ENCODE results near the gene BCR. TPM values are rescaled to one million over a fixed set of nuclear protein-coding genes. Genes with fewer than 3 reads are reported as not detected.

The BCR gene
- total and polyA plus RNA-seq, 2 of the 8 experiments (the other 6 are each of a cell fraction or from before 2014, with no cell fraction given) = 66.7 to 130 TPM

GRCh38 chr22:23353004-23353403, 172.7 kb downstream of the BCR start:
- H3K9me3 ChIP-seq (ENCODE audit: insufficient read depth in 2 of 2, low read depth in 1 of 2, low read length in 1 of 2) = no peaks in the 10 kb centered on the region
- ChIA-PET CTCF (ENCODE audit: partially characterized antibody) (interaction anchor here (1.0 to 2.0 kb wide), 3 partner anchors 11 to 33 kb away, joined by 3 to 8 read pairs (median 4); no protein-coding TSS in a partner anchor), POLR2A (ENCODE audit: partially characterized antibody) (no interaction called here)
- no peaks in the 10 kb centered on the region for H3K23me2 ChIP-seq (ENCODE audit: low read depth, low read length)
- no peak overlapping the region for H2BK20ac ChIP-seq (ENCODE audit: low read length)
- H4K5ac ChIP-seq (ENCODE audit: insufficient read length, low read depth, low read length) = no peak overlapping the region
- no peak overlapping the region for H2BK15ac ChIP-seq (ENCODE audit: low read length)
- no peak overlapping the region for H2BK12ac ChIP-seq (ENCODE audit: low read depth, low read length)
- no peak for FAIRE-seq
- H3K4me2 ChIP-seq (ENCODE audit: insufficient read depth in 1 of 2, low read depth in 2 of 2, low read length in 2 of 2) = no peak overlapping the region
- H3K9ac ChIP-seq (replicated peaks in 1 of 4; ENCODE audit: extremely low read depth in 1 of 4, low read depth in 3 of 4, low read length in 3 of 4) = no peak overlapping the region
- H4K20me1 ChIP-seq (replicated peaks in 1 of 2; ENCODE audit: control insufficient read depth in 1 of 2, insufficient read depth in 2 of 2, low read length in 2 of 2) = no peaks in the 10 kb centered on the region
- H3K18ac ChIP-seq (ENCODE audit: extremely low read depth, low read length) = no peak overlapping the region
- H2AFZ ChIP-seq (ENCODE audit: low read length) = no peak overlapping the region
- H3K56ac ChIP-seq (replicated peaks; ENCODE audit: insufficient read length, low read depth, low read length) = no peak overlapping the region
- H3K27me3 ChIP-seq (replicated peaks in 1 of 4; ENCODE audit: control insufficient read depth in 3 of 4, extremely low read depth in 1 of 4, insufficient read depth in 3 of 4, low read length in 3 of 4) = peaks cover 5 to 32% (median 22%) of the 10 kb centered on the region in 4 experiments; a peak in 6 of 7 replicates
- DNase-seq (ENCODE audit: low read depth in 1 of 2, low spot score in 2 of 2) = no peak
- no peak overlapping the region for H4K91ac ChIP-seq (replicated peaks; ENCODE audit: insufficient read length, low read length)
- H3K79me2 ChIP-seq (ENCODE audit: control insufficient read depth in 1 of 2, insufficient read depth in 2 of 2, low read length in 2 of 2) = no peaks in the 10 kb centered on the region
- no peak overlapping the region for H3K4ac ChIP-seq (replicated peaks; ENCODE audit: insufficient read length, low read depth, low read length)
- H3K79me1 ChIP-seq (ENCODE audit: low read depth, low read length) = no peaks in the 10 kb centered on the region
- no peak overlapping the region for H3K27ac ChIP-seq (ENCODE audit: low read depth, low read length)
- no peak for TF ChIP-seq ASH2L (IDR thresholded peaks at IDR 0.05; ENCODE audit: low read length)
- no peak for TF ChIP-seq BACH1 (IDR thresholded peaks at IDR 0.05; ENCODE audit: low read length)
- TF ChIP-seq SUZ12 (IDR thresholded peaks at IDR 0.05; ENCODE audit: low read length) = no peak
- no peak for TF ChIP-seq FOSL1 (IDR thresholded peaks at IDR 0.05; ENCODE audit: insufficient read depth, low read depth, low read length)
- TF ChIP-seq RBBP5 (IDR thresholded peaks at IDR 0.05; ENCODE audit: borderline replicate concordance, low read depth, low read length) = no peak
- TF ChIP-seq GTF2F1 (IDR thresholded peaks at IDR 0.05; ENCODE audit: borderline replicate concordance, low read depth, low read length) = no peak
- no peak for TF ChIP-seq SP1 (IDR thresholded peaks at IDR 0.05; ENCODE audit: low read depth, low read length)
- TF ChIP-seq SRF (IDR thresholded peaks at IDR 0.05; ENCODE audit: low read depth, low read length) = no peak
- no peak for TF ChIP-seq SP4 (IDR thresholded peaks at IDR 0.05; ENCODE audit: low read length)
- TF ChIP-seq E2F6 (IDR thresholded peaks at IDR 0.05) = no peak
- TF ChIP-seq CBX5 (IDR thresholded peaks at IDR 0.05; ENCODE audit: low read depth, low read length) = no peak
- no peak for TF ChIP-seq SIRT6 (IDR thresholded peaks at IDR 0.05; ENCODE audit: low read length)
- no peak for TF ChIP-seq PHF8 (conservative IDR thresholded peaks at IDR 0.05; ENCODE audit: low read depth, low read length)
- no peak overlapping the region for H2AK5ac ChIP-seq (ENCODE audit: low read depth, low read length)
- H2BK120ac ChIP-seq (replicated peaks; ENCODE audit: low read depth, low read length) = no peak overlapping the region
- H2BK5ac ChIP-seq (ENCODE audit: low read depth, low read length) = no peak overlapping the region
- H3K23ac ChIP-seq (ENCODE audit: insufficient read length) = no peak overlapping the region
- whole genome bisulfite sequencing, 2 experiments (ENCODE audit: extremely low coverage in 1 of 2, insufficient coverage in 1 of 2, insufficient read length in 1 of 2, insufficient replicate concordance in 2 of 2, low coverage in 1 of 2, low lambda C conversion rate in 2 of 2, missing lambda C conversion rate in 1 of 2) = 82% methylated on average over 1 of the region's 1 CpG; no CpG with 5 or more reads in 1 of the 2 experiments
- no peak overlapping the region for H3K14ac ChIP-seq (ENCODE audit: insufficient read length)
- H4K8ac ChIP-seq (ENCODE audit: extremely low read depth, insufficient read depth, low read length) = no peak overlapping the region
- H3K36me3 ChIP-seq (ENCODE audit: control insufficient read depth in 2 of 4, insufficient read depth in 4 of 4, low read length in 3 of 4) = no peaks in the 10 kb centered on the region
- no peak overlapping the region for H3K4me3 ChIP-seq (ENCODE audit: extremely low read depth in 1 of 4, insufficient read depth in 2 of 4, low read depth in 3 of 4, low read length in 4 of 4)
- H3K4me1 ChIP-seq (replicated peaks in 1 of 4; ENCODE audit: control insufficient read depth in 3 of 4, insufficient read depth in 4 of 4, low read length in 3 of 4) = no peaks in the 10 kb centered on the region

Data from H1 (cell line).